Suprapubic skin (tissue), 3 donors: ENCODE measurements around the gene GGT1.

Experiments used
- EP300 ChIP-seq: sonication (generic); formaldehyde crosslinking; IDR thresholded peaks from one replicate; pipeline ENCODE4 v1.6.1; 2017; ENCODE audit warnings: antibody characterized with exemption
- POLR2A ChIP-seq, 2 donors: fragments of 450-650 bp; IDR thresholded peaks; one replicate each; pipeline ENCODE4 v1.6.1; 2017; ENCODE audit warnings: antibody characterized with exemption in 2 of 2, mild to moderate bottlenecking in 2 of 2, moderate library complexity in 2 of 2
- TF ChIP-seq, protein P1 (sequence below), 2 donors: fragments of 200-600 bp in 1 of 2; fragments of 450-650 bp in 1 of 2; sonication (generic) in 1 of 2; IDR thresholded peaks; one replicate each; pipeline ENCODE4 v1.5.1; 2016 to 2019; ENCODE audit warnings: antibody characterized with exemption in 2 of 2, mild to moderate bottlenecking in 1 of 2, moderate library complexity in 1 of 2

DNA sequence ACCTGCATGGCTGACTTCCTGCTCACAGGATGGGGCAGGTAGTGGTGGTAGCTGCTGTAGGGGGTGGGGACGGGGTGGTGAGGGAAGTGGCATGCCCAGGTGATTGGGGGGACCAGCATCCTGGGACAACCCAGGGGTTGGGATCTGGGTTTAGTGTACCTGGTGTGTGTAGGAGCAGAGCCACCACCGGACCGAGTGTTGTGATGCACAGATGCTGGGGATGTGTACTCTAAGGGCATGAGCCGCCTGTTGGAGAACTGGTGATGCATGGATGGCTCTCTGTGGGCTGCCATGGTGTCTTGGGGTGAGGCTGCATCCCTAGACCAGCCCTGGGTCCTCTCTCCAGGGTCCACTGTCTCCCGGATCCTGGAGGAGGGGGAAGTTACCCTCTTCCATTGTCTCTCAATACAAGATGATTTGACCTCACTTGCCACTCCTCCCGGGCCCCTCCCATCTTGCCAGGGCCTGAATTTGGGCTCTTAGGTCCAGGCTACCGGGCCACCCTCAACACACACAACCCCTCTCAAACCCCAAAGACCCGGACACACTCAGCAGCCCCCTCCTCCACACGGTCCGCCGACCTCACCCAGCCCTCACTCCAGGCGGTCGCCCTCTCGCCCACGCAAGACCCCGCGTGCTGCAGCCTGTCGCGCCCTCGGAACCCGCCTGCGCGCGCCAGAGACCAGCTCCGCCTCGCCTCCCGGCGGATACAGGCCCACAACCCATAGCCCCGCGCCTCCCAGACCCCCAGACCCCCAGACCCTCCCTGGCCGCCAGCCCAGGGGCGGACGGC lies 10.7 kb upstream of the GGT1 start:
- no peak for TF ChIP-seq EP300
- TF ChIP-seq, protein P1, sequence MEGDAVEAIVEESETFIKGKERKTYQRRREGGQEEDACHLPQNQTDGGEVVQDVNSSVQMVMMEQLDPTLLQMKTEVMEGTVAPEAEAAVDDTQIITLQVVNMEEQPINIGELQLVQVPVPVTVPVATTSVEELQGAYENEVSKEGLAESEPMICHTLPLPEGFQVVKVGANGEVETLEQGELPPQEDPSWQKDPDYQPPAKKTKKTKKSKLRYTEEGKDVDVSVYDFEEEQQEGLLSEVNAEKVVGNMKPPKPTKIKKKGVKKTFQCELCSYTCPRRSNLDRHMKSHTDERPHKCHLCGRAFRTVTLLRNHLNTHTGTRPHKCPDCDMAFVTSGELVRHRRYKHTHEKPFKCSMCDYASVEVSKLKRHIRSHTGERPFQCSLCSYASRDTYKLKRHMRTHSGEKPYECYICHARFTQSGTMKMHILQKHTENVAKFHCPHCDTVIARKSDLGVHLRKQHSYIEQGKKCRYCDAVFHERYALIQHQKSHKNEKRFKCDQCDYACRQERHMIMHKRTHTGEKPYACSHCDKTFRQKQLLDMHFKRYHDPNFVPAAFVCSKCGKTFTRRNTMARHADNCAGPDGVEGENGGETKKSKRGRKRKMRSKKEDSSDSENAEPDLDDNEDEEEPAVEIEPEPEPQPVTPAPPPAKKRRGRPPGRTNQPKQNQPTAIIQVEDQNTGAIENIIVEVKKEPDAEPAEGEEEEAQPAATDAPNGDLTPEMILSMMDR (IDR thresholded peaks at IDR 0.05): no peak
- TF ChIP-seq POLR2A (IDR thresholded peaks at IDR 0.05): no peak
